Measurements from ENCODE around the gene CIB4.
A peak's percentile ranks its signal among the peaks of the same experiment; 100 is the strongest.

The CIB4 gene

DNA sequence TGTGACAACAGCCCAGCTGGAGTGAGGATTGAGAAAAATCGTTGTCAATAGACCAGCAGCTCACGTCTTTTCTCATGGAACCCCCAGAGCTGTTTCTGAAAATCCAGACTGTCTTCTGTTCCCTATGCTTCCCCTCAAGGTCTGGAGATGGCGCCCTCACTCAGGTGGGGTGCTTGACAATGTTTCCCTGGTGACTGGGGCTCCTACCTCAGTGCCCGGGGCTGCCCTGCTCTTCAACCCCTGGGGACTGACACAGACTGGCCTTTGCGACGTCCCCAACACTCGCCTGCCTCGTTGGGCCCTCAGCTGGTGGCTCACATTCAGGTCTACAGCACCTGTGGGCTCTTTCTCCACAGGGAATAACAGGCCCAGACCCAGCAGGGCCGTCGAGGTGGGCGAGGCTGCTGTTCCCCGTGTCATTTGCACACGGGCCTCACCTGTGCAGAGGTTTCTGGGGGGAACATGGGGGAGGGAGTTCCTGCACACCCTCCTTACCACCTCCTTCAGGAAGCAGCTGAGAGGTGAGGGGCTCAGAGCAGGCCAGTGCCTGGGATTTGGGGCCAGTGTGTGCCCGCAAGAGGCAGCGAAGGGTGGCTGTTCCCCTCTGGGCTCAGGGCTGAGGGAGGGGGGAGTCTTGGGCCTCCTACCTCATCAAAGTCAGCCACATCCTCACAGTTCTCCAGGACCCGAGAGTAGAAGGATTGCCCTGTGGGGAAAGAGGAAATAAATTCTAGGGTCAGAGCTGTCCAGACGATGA lies 103.9 kb downstream of the CIB4 start:
- no peaks in the 10 kb centered on the region for H3K9me3 ChIP-seq (replicated peaks in 1 of 2; ENCODE audit: control insufficient read depth in 2 of 2, insufficient read depth in 1 of 2, low read depth in 1 of 2, low read length in 2 of 2)
- H3K4me3 ChIP-seq (ENCODE audit: low read length in 2 of 2), result no peak overlapping the region
- H3K27ac ChIP-seq (replicated peaks; ENCODE audit: low read length), result no peak overlapping the region
- H2BK12ac ChIP-seq (ENCODE audit: low read length), result no peak overlapping the region
- H2AK5ac ChIP-seq (ENCODE audit: low read depth, low read length), result peak overlapping the region; percentile 56
- H2BK120ac ChIP-seq (ENCODE audit: low read depth, low read length), result no peak overlapping the region
- WGBS, 2 donors (ENCODE audit: extremely low coverage in 2 of 2, insufficient read length in 2 of 2, insufficient replicate concordance in 1 of 2), result no CpG with 5 or more reads among the region's 17 CpGs
- H2BK5ac ChIP-seq (ENCODE audit: low read length), result no peak overlapping the region
- DNase-seq (ENCODE audit: low spot score), result no peak
- H2AFZ ChIP-seq (ENCODE audit: low read length), result no peak overlapping the region
- peak overlapping the region; percentile 44 for H3K9ac ChIP-seq (ENCODE audit: low read depth, low read length, poor library complexity)
- H3K4ac ChIP-seq (ENCODE audit: low read length), result no peak overlapping the region
- H3K4me2 ChIP-seq (ENCODE audit: insufficient read depth, low read length, poor library complexity, severe bottlenecking), result no peak overlapping the region
- no peaks in the 10 kb centered on the region for H3K79me1 ChIP-seq (ENCODE audit: low read depth, low read length)
- H4K91ac ChIP-seq (ENCODE audit: low read depth, low read length, poor library complexity), result no peak overlapping the region
- no peak overlapping the region for H3K23ac ChIP-seq (ENCODE audit: low read depth, low read length, poor library complexity)
- no peaks in the 10 kb centered on the region for H3K36me3 ChIP-seq (replicated peaks in 1 of 2; ENCODE audit: control insufficient read depth in 2 of 2, insufficient read depth in 2 of 2, low read length in 2 of 2)
- H3K4me1 ChIP-seq (ENCODE audit: control insufficient read depth in 2 of 2, insufficient read depth in 1 of 2, low read depth in 1 of 2, low read length in 2 of 2), result peaks cover 5 to 18% of the 10 kb centered on the region in 2 donors
- H4K8ac ChIP-seq (ENCODE audit: low read depth, low read length), result no peak overlapping the region
- H3K27me3 ChIP-seq (ENCODE audit: control insufficient read depth in 3 of 3, insufficient read depth in 3 of 3, low read depth in 1 of 3, low read length in 3 of 3), result peaks cover 0 to 11% (median 0%) of the 10 kb centered on the region in 3 experiments
- H3K14ac ChIP-seq (ENCODE audit: low read length), result peak overlapping the region; percentile 14
- peak overlapping the region; percentile 29 for H3K18ac ChIP-seq (ENCODE audit: low read length)
- no peak overlapping the region for H2BK15ac ChIP-seq (ENCODE audit: low read length)

DNA sequence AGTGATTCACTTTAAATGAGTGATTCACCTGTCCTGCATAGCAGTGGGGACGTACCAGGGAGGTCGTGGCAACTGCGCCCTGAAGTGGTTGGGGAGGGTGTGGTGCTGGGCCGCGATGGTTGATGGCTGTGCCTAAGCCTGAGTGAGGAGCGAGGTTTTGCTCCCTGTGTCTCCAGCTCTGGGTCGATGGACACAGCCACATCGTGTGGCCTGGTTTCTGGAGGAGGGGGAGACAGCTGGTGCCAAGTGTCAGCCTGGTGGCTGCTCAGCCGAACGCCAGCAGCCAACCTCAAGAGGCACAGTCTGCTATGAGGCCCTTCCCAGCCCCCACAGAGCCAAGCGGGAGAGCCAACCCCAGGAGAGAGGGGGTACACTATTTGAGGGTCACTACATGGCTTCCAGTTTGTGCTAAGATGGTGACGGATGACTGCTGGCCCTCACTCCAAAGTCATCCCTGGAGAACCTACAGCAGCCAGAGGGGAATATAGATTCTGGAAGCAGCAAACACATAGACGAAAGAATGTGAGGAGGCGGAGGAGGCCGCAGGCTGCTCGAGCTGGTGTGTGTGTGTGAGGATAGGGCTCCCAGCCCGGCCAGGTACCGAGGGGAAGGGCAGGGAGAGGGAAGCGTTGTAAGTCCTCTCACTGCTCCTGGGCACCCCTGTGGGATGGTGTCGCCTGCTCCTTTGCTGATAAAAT lies 104.6 kb downstream of the CIB4 start:
- no peak overlapping the region for H4K8ac ChIP-seq (ENCODE audit: low read depth, low read length)
- no peak overlapping the region for H2BK12ac ChIP-seq (ENCODE audit: low read length)
- H3K9me3 ChIP-seq (replicated peaks in 1 of 2; ENCODE audit: control insufficient read depth in 2 of 2, insufficient read depth in 1 of 2, low read depth in 1 of 2, low read length in 2 of 2), result no peaks in the 10 kb centered on the region
- H2AK5ac ChIP-seq (ENCODE audit: low read depth, low read length), result no peak overlapping the region
- WGBS, 2 donors (ENCODE audit: extremely low coverage in 2 of 2, insufficient read length in 2 of 2, insufficient replicate concordance in 1 of 2), result no CpG with 5 or more reads among the region's 20 CpGs
- peak overlapping the region; percentile 41 for H3K18ac ChIP-seq (ENCODE audit: low read length)
- H2BK5ac ChIP-seq (ENCODE audit: low read length), result no peak overlapping the region
- H3K4me3 ChIP-seq (ENCODE audit: low read length in 2 of 2), result no peak overlapping the region
- H2AFZ ChIP-seq (ENCODE audit: low read length), result no peak overlapping the region
- H3K9ac ChIP-seq (ENCODE audit: low read depth, low read length, poor library complexity), result no peak overlapping the region
- peak overlapping the region; percentile 37 for H3K23ac ChIP-seq (ENCODE audit: low read depth, low read length, poor library complexity)
- no peak overlapping the region for H3K27ac ChIP-seq (replicated peaks; ENCODE audit: low read length)
- no peaks in the 10 kb centered on the region for H3K36me3 ChIP-seq (replicated peaks in 1 of 2; ENCODE audit: control insufficient read depth in 2 of 2, insufficient read depth in 2 of 2, low read length in 2 of 2)
- H4K91ac ChIP-seq (ENCODE audit: low read depth, low read length, poor library complexity), result no peak overlapping the region
- H3K79me1 ChIP-seq (ENCODE audit: low read depth, low read length), result no peaks in the 10 kb centered on the region
- no peak overlapping the region for H2BK120ac ChIP-seq (ENCODE audit: low read depth, low read length)
- H3K4me2 ChIP-seq (ENCODE audit: insufficient read depth, low read length, poor library complexity, severe bottlenecking), result no peak overlapping the region
- no peak overlapping the region for H3K4ac ChIP-seq (ENCODE audit: low read length)
- peaks cover 0 to 6% (median 0%) of the 10 kb centered on the region in 3 experiments for H3K27me3 ChIP-seq (ENCODE audit: control insufficient read depth in 3 of 3, insufficient read depth in 3 of 3, low read depth in 1 of 3, low read length in 3 of 3)
- DNase-seq (ENCODE audit: low spot score), result no peak
- H2BK15ac ChIP-seq (ENCODE audit: low read length), result no peak overlapping the region
- peaks cover 5 to 18% of the 10 kb centered on the region in 2 donors for H3K4me1 ChIP-seq (ENCODE audit: control insufficient read depth in 2 of 2, insufficient read depth in 1 of 2, low read depth in 1 of 2, low read length in 2 of 2)
- no peak overlapping the region for H3K14ac ChIP-seq (ENCODE audit: low read length)

DNA sequence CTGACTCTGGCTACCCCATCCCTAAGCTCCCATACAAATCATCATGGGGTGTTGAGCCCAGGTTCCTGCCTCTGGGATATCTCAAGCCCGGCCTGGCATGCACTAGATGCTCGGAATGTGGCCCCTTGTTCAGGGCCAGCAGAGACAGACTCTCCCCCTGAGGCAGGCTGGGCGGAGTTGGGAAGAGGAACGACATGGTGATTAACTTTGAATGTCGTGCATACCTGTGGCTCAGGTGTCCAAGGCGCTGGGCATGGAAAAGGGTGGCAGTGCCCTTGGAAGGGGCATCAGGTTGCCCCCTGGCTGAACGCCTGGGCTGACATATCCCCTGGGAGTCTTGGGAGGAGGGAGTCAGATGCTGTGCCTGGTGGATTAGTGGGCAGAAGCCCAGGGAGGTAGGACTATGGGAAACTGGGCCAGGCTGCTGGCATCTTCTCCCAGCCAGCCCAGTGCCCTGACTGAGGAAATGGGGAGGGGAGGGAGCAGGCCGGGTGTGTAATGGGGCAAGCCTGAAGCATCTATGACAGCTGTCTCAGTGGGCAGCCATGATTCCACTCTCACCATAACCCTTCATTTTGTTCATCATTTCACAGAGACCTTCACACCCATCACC lies 105.4 kb downstream of the CIB4 start:
- Histone ChIP-seq H3K36me3 (replicated peaks in 1 of 2; ENCODE audit: control insufficient read depth in 2 of 2, insufficient read depth in 2 of 2, low read length in 2 of 2) (no peaks in the 10 kb centered on the region), H3K9ac (ENCODE audit: low read depth, low read length, poor library complexity) (no peak overlapping the region), H3K27me3 (ENCODE audit: control insufficient read depth in 3 of 3, insufficient read depth in 3 of 3, low read depth in 1 of 3, low read length in 3 of 3) (no peaks in the 10 kb centered on the region), H2AFZ (ENCODE audit: low read length) (no peak overlapping the region), H4K91ac (ENCODE audit: low read depth, low read length, poor library complexity) (no peak overlapping the region), H2AK5ac (ENCODE audit: low read depth, low read length) (no peak overlapping the region), H3K27ac (replicated peaks; ENCODE audit: low read length) (no peak overlapping the region), H3K4me3 (ENCODE audit: low read length in 2 of 2) (no peak overlapping the region), H3K9me3 (replicated peaks in 1 of 2; ENCODE audit: control insufficient read depth in 2 of 2, insufficient read depth in 1 of 2, low read depth in 1 of 2, low read length in 2 of 2) (no peaks in the 10 kb centered on the region), H4K8ac (ENCODE audit: low read depth, low read length) (no peak overlapping the region), H2BK15ac (ENCODE audit: low read length) (no peak overlapping the region), H3K4me1 (ENCODE audit: control insufficient read depth in 2 of 2, insufficient read depth in 1 of 2, low read depth in 1 of 2, low read length in 2 of 2) (peaks cover 1 to 18% of the 10 kb centered on the region in 2 donors), H3K4me2 (ENCODE audit: insufficient read depth, low read length, poor library complexity, severe bottlenecking) (no peak overlapping the region), H2BK120ac (ENCODE audit: low read depth, low read length) (peak overlapping the region; percentile 5), H3K23ac (ENCODE audit: low read depth, low read length, poor library complexity) (peak overlapping the region; percentile 37), H3K18ac (ENCODE audit: low read length) (no peak overlapping the region), H3K4ac (ENCODE audit: low read length) (peak overlapping the region; percentile 10), H2BK12ac (ENCODE audit: low read length) (no peak overlapping the region), H3K14ac (ENCODE audit: low read length) (no peak overlapping the region), H2BK5ac (ENCODE audit: low read length) (peak overlapping the region; percentile 33), H3K79me1 (ENCODE audit: low read depth, low read length) (no peaks in the 10 kb centered on the region)
- no peak for DNase-seq (ENCODE audit: low spot score)
- no CpG with 5 or more reads among the region's 8 CpGs for WGBS, 2 donors (ENCODE audit: extremely low coverage in 2 of 2, insufficient read length in 2 of 2, insufficient replicate concordance in 1 of 2)

All from neuronal stem cell (in vitro differentiated cells).